SK-N-SH (cell line): Measurements from ENCODE around the gene IL11RA. TPM values are rescaled to one million over a fixed set of nuclear protein-coding genes. Genes with fewer than 3 reads are reported as not detected.

Experiments
- CTCF ChIA-PET: fragments of 300-600, 350-600 bp; formaldehyde crosslinking; extraction: SDS; loops from one replicate; lab custom pipeline; 2021; lab: Yijun Ruan, JAX
- POLR2A ChIA-PET: fragments of 350-600 bp; sonication (Branson Sonifier 250); formaldehyde crosslinking; extraction: SDS; loops from one replicate; lab custom pipeline; 2020; ENCODE audit warnings: antibody characterized with exemption, inconsistent platforms; lab: Yijun Ruan, JAX
- DNase-seq: peaks from one replicate; pipeline ENCODE4 v3.0.0; 2012
- H2AFZ ChIP-seq: fragments of 200-600 bp; sonication (generic); 2 replicates; pipeline ENCODE4 v1.8.1; 2016; ENCODE audit warnings: antibody characterized with exemption, mild to moderate bottlenecking, low read depth
- H3F3A ChIP-seq: fragments of 200-600 bp; sonication (generic); replicated peaks from 2 replicates; pipeline ENCODE3; 2016; ENCODE audit warnings: antibody characterized with exemption, mild to moderate bottlenecking; ENCODE audit not compliant: insufficient read depth
- H3K27ac ChIP-seq, 2 experiments: fragments of 200-500 bp in 1 of 2; fragments of 200-600 bp in 1 of 2; sonication (Bioruptor generic) in 1 of 2; sonication (generic), shearing (Covaris generic) in 1 of 2; 2 replicates each; pipeline versions ENCODE4 v1.5.1 to v1.6.1; 2014 to 2016; ENCODE audit warnings: low read depth in 2 of 2, inconsistent platforms in 1 of 2, low read length in 1 of 2, mild to moderate bottlenecking in 1 of 2, mixed read lengths in 1 of 2
- H3K27me3 ChIP-seq: fragments of 200-600 bp; sonication (generic), shearing (Covaris generic); 2 replicates; pipeline ENCODE4 v1.6.1; 2016; ENCODE audit warnings: mixed run types; ENCODE audit not compliant: insufficient read depth
- H3K36me3 ChIP-seq, 2 experiments: fragments of 200-500 bp in 1 of 2; fragments of 200-600 bp in 1 of 2; sonication (Bioruptor generic) in 1 of 2; sonication (generic) in 1 of 2; replicated peaks in 1 of 2; 2 replicates each; pipeline versions ENCODE3 to v1.5.1; 2014 to 2016; ENCODE audit warnings: low read length in 1 of 2, mild to moderate bottlenecking in 1 of 2; ENCODE audit not compliant: insufficient read depth in 2 of 2, control insufficient read depth in 1 of 2
- H3K4me1 ChIP-seq, 2 experiments: fragments of 200-500 bp in 1 of 2; fragments of 200-600 bp in 1 of 2; sonication (Bioruptor generic) in 1 of 2; sonication (generic), shearing (Covaris generic) in 1 of 2; 2 replicates each; pipeline versions ENCODE4 v1.5.1 to v1.6.1; 2014 to 2016; ENCODE audit warnings: low read depth in 1 of 2, low read length in 1 of 2, mixed run types in 1 of 2; ENCODE audit not compliant: insufficient read depth in 2 of 2, control insufficient read depth in 1 of 2
- H3K4me2 ChIP-seq: fragments of 200-600 bp; sonication (generic), shearing (Covaris generic); 2 replicates; pipeline ENCODE4 v1.6.1; 2017; ENCODE audit warnings: mixed run types
- H3K4me3 ChIP-seq, 2 experiments: fragments of 200-500 bp in 1 of 2; fragments of 200-600 bp in 1 of 2; sonication (Bioruptor generic) in 1 of 2; sonication (generic), shearing (Covaris generic) in 1 of 2; 2 replicates each; pipeline versions ENCODE4 v1.5.1 to v1.8.1; 2014 to 2016; ENCODE audit warnings: low read depth in 2 of 2, inconsistent platforms in 1 of 2, low read length in 1 of 2, mild to moderate bottlenecking in 1 of 2, mixed read lengths in 1 of 2, moderate library complexity in 1 of 2
- H3K79me2 ChIP-seq: fragments of 200-600 bp; sonication (generic); 2 replicates; pipeline ENCODE4 v1.8.1; 2017; ENCODE audit warnings: mild to moderate bottlenecking; ENCODE audit not compliant: insufficient read depth
- H3K9ac ChIP-seq: fragments of 200-600 bp; sonication (generic); 2 replicates; pipeline ENCODE4 v1.6.1; 2017; ENCODE audit warnings: mixed run types
- H3K9me2 ChIP-seq: fragments of 200-600 bp; sonication (generic); 2 replicates; pipeline ENCODE4 v1.6.1; 2017; ENCODE audit warnings: mixed run types
- H3K9me3 ChIP-seq: fragments of 200-600 bp; sonication (generic); 2 replicates; pipeline ENCODE4 v1.6.1; 2017; ENCODE audit warnings: mixed run types, mild to moderate bottlenecking, moderate library complexity
- H4K20me1 ChIP-seq: fragments of 200-600 bp; sonication (generic); 2 replicates; pipeline ENCODE4 v1.6.1; 2017; ENCODE audit warnings: mild to moderate bottlenecking, mixed run types; ENCODE audit not compliant: insufficient read depth
- CHD2 ChIP-seq: fragments of 150-350 bp; IDR thresholded peaks from 2 replicates; pipeline ENCODE4 v1.6.1; 2018; ENCODE audit warnings: low read length; ENCODE audit not compliant: partially characterized antibody
- CTCF ChIP-seq: fragments of 200-600 bp; sonication (generic); IDR thresholded peaks from 2 replicates; pipeline ENCODE4 v1.6.1; 2017; ENCODE audit warnings: antibody characterized with exemption, mild to moderate bottlenecking, moderate library complexity
- EP300 ChIP-seq, 2 experiments: IDR thresholded peaks; 2 replicates each; pipeline versions ENCODE4 v1.4.0 to v1.6.1; 2012; ENCODE audit warnings: borderline replicate concordance in 1 of 2, low read depth in 1 of 2, low read length in 1 of 2
- MEF2A ChIP-seq: IDR thresholded peaks from 2 replicates; pipeline ENCODE4 v1.4.0; 2012; ENCODE audit warnings: low read depth, borderline replicate concordance
- MXI1 ChIP-seq: IDR thresholded peaks from 2 replicates; pipeline ENCODE4 v1.6.1; 2012; ENCODE audit warnings: mild to moderate bottlenecking, low read depth, low read length, improper control_type of control experiment
- NRF1 ChIP-seq: IDR thresholded peaks from 2 replicates; pipeline ENCODE4 v1.6.1; 2012; ENCODE audit warnings: low read depth, mild to moderate bottlenecking, low read length
- RAD21 ChIP-seq: IDR thresholded peaks from 2 replicates; pipeline ENCODE4 v1.6.1; 2012; ENCODE audit warnings: mild to moderate bottlenecking, low read length
- RCOR1 ChIP-seq: fragments of 150-350 bp; IDR thresholded peaks from 2 replicates; pipeline ENCODE4 v1.6.1; 2017; ENCODE audit warnings: antibody characterized with exemption, low read length
- REST ChIP-seq: IDR thresholded peaks from 2 replicates; pipeline ENCODE4 v1.6.1; 2012; ENCODE audit warnings: mild to moderate bottlenecking, low read depth, low read length, moderate library complexity
- RFX5 ChIP-seq: IDR thresholded peaks from 2 replicates; pipeline ENCODE4 v1.6.1; 2012; ENCODE audit warnings: mild to moderate bottlenecking, improper control_type of control experiment, low read length
- RXRA ChIP-seq: IDR thresholded peaks from 2 replicates; pipeline ENCODE4 v1.4.0; 2012; ENCODE audit warnings: low read depth, mild to moderate bottlenecking, borderline replicate concordance
- SIN3A ChIP-seq: IDR thresholded peaks from 2 replicates; pipeline ENCODE4 v1.6.1; 2012; ENCODE audit warnings: low read depth, mild to moderate bottlenecking, low read length, moderate library complexity, borderline replicate concordance
- SMC3 ChIP-seq: IDR thresholded peaks from 2 replicates; pipeline ENCODE4 v1.6.1; 2012; ENCODE audit warnings: low read depth, low read length, improper control_type of control experiment
- TAF1 ChIP-seq: IDR thresholded peaks from 2 replicates; pipeline ENCODE4 v1.6.1; 2012; ENCODE audit warnings: low read depth, mild to moderate bottlenecking, low read length, moderate library complexity, borderline replicate concordance
- TCF12 ChIP-seq: IDR thresholded peaks from 2 replicates; pipeline ENCODE4 v1.4.0; 2012
- TEAD4 ChIP-seq: IDR thresholded peaks from 2 replicates; pipeline ENCODE4 v1.4.0; 2012; ENCODE audit warnings: mild to moderate bottlenecking, borderline replicate concordance; ENCODE audit not compliant: insufficient read depth
- YY1 ChIP-seq: IDR thresholded peaks from 2 replicates; pipeline ENCODE4 v1.4.0; 2012; ENCODE audit warnings: low read depth, mild to moderate bottlenecking
- WGBS: methylation state at CpG from one replicate; pipeline ENCODE4 v1.1.6; 2017; ENCODE audit warnings: low lambda C conversion rate; 5-methylcytosine and 5-hydroxymethylcytosine counted together
- polyA plus RNA-seq, 3 experiments: library from polyadenylated mRNA; depleted of rRNA; stranded (reverse); fragments of >200 nt; gene quantifications; 2 replicates each; pipeline ENCODE4 v1.2.3, GENCODE V29; 2012
- TF ChIP-seq, protein P1 (sequence below): IDR thresholded peaks from 2 replicates; pipeline ENCODE4 v1.4.0; 2012; ENCODE audit warnings: low read depth, borderline replicate concordance

IL11RA gene
- polyA plus RNA-seq, 1 of the 3 experiments (the other 2 are of a cell fraction): 16.5 TPM

GRCh38 chr9:34684145-34684544, 32.2 kb downstream of the IL11RA start:
- Histone ChIP-seq H2AFZ (no peak overlapping the region), H3K4me2 (no peak overlapping the region), H3K9ac (no peak overlapping the region), H3K4me1 (no peaks in the 10 kb centered on the region), H3K4me3 (no peak overlapping the region), H4K20me1 (no peaks in the 10 kb centered on the region), H3K9me3 (no peaks in the 10 kb centered on the region), H3K27ac (no peak overlapping the region), H3K79me2 (no peaks in the 10 kb centered on the region), H3K27me3 (no peaks in the 10 kb centered on the region), H3K9me2 (no peaks in the 10 kb centered on the region), H3F3A (no peaks in the 10 kb centered on the region), H3K36me3 (no peaks in the 10 kb centered on the region)
- no peak for DNase-seq
- CTCF ChIA-PET: interaction anchor here (1.4 kb wide), 1 partner anchor 17 kb away, joined by 5 read pairs; no protein-coding TSS in a partner anchor
- POLR2A ChIA-PET: no interaction called here
- 90% methylated on average over 3 of the region's 4 CpGs for WGBS
- TF ChIP-seq TAF1 (no peak), MXI1 (no peak), YY1 (no peak), SIN3A (no peak), CHD2 (no peak), TEAD4 (no peak), RFX5 (no peak), SMC3 (no peak), RXRA (no peak), NRF1 (no peak), EP300 (IDR thresholded peaks at IDR 0.05; ENCODE audit: borderline replicate concordance in 1 of 2, low read depth in 1 of 2, low read length in 1 of 2) (no peak), RCOR1 (no peak), MEF2A (no peak)
- TF ChIP-seq, protein P1, sequence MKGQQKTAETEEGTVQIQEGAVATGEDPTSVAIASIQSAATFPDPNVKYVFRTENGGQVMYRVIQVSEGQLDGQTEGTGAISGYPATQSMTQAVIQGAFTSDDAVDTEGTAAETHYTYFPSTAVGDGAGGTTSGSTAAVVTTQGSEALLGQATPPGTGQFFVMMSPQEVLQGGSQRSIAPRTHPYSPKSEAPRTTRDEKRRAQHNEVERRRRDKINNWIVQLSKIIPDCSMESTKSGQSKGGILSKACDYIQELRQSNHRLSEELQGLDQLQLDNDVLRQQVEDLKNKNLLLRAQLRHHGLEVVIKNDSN: no peak

GRCh38 chr9:34684816-34685215, 32.8 kb downstream of the IL11RA start:
- Histone ChIP-seq H3K9me3 (no peaks in the 10 kb centered on the region), H3K9me2 (no peaks in the 10 kb centered on the region), H3K79me2 (no peaks in the 10 kb centered on the region), H3K27me3 (no peaks in the 10 kb centered on the region), H3K9ac (no peak overlapping the region), H3K4me1 (no peaks in the 10 kb centered on the region), H2AFZ (no peak overlapping the region), H4K20me1 (no peaks in the 10 kb centered on the region), H3K36me3 (no peaks in the 10 kb centered on the region), H3F3A (no peaks in the 10 kb centered on the region), H3K27ac (no peak overlapping the region), H3K4me2 (no peak overlapping the region), H3K4me3 (no peak overlapping the region)
- ChIA-PET CTCF (interaction anchor here (1.6 to 5.1 kb wide), 2 partner anchors 10 to 17 kb away, joined by 11 to 43 read pairs; no protein-coding TSS in a partner anchor), POLR2A (no interaction called here)
- WGBS: 79% methylated on average over 4 of the region's 4 CpGs
- TF ChIP-seq RAD21 (no peak), TCF12 (no peak), REST (no peak), CTCF (no peak), SIN3A (no peak)
- no peak for DNase-seq
